ENCODE data around the gene MAGI1.
"Not testable (repeated sequence)": the region's sequence is repeated elsewhere in the genome, so short reads cannot be mapped to it uniquely, and the experiment has no call there.

Gene MAGI1

DNA sequence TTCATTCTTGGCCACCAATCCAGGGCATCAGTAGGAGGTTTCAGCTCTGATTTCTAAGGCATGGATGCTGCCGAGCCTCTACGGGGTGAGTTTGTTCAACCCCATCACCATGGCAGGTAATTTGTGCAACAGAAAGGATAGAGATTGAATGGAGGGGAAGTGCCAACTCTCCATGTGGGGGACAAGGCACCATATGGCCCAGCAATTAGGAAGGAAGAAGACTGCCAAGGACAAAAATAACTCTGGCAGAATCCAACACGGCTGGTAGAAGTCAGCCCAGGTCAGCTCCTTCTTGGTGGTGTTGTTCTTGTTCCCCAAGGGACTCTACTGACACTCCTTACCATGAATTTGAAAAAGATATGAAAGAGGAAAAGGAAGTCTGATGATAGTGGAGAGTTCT is 503.9 kb downstream of the MAGI1 start:
- DNase-seq (ENCODE audit: low read depth) = no peak

DNA sequence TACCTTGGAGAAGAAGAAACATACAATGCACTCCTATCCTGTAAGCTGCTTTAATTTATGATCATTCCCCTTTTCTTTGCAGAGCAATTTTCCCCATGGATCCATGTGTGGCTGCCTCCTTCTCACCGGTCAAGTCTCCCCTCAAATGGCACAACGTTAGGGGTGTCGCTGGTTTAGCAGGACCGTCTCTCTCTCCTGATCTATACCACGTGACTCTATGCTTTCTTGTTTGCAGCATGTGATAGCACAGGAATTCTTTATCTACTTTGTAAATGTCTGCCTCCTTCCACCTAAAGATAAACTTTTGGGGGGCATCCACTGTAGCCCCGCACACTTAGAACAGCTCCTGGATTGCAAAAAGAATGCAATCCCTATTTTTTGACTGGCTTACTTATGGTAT is 506.0 kb downstream of the MAGI1 start:
- no peak for DNase-seq (ENCODE audit: low read depth)

DNA sequence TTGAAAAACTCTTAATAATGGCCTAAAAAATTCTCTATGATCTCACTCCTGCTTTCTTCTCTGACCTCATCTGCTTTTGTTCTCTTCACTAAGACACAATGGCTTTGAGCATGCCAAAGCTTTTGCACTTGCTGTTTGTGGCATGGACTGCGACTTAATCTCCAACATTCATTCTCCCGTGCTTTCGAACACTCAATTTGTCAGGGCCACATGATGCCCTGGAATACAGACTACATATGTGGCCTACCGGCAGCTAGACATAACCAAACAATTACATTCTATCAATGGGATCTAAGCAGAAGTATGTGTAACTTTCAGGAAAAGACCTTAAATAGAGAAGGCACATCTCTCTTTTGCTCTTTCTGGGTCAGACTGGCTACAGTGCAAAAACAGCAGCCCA is 506.5 kb downstream of the MAGI1 start:
- no peak for DNase-seq (ENCODE audit: low read depth)

GRCh38 chr3:65531499-65531898 is 507.2 kb downstream of the MAGI1 start:
- DNase-seq (ENCODE audit: low read depth) = peak; percentile 20

DNA sequence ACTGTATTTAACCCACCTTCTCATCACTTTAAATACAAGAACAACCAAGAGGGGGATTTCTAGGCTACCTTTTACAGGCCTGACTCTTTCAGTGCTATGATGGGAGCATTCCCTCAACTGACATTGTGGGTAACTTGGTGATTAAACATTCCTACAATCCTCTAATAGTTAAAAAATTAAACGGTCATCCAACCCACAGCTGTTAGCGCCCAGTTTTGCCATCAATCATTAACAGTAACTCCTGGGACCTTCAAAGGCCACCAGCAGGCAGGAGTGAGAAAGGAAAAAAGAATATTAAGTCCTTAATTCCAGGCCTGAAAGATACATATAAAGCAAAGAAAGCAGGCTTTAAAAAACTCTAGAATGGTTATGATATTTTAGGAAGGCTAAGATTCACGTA is 512.1 kb downstream of the MAGI1 start:
- no peak for DNase-seq (ENCODE audit: low read depth)

GRCh38 chr3:65524584-65524983 is 514.1 kb downstream of the MAGI1 start:
- no peak for DNase-seq (ENCODE audit: low read depth)

DNA sequence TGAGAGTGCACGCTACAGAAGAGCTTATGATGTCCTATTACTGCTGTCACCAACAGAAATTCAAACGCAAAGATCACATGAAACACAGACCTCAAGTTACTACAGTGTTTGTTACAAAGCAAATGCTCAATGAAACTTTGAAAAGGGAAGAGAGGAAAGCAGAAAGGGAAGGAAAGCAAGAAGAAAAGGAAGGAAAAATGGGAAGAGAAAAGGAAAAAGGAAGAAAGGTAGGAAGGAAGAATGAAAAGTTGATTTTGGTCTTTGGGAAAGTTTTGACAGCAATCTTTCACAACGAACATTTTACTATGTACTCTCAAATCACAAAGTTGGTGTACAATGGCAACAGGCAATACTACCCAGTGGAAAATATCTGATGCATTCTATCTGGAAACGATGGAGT is 514.8 kb downstream of the MAGI1 start:
- no peak for DNase-seq (ENCODE audit: low read depth)

DNA sequence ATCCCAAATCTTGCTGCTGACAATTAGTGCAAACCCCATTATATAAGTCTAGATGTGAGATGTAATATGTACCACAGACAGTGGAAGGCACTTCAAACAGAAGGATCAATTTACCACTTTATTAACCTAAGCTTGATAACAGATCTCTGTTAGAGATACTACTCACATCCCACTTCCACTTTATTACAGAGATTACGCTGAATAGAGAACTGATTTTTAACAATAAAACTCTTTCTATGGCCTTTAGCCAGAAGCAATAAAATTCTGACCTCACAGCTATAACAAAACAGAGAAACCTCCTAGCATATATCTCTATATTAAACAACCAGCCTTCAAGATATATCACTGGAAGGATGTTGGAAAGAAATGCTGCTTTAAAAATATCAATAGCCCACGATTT is 517.7 kb downstream of the MAGI1 start:
- DNase-seq (ENCODE audit: low read depth) = no peak

- DNase-seq (ENCODE audit: low read depth) = no peak
Observed at GRCh38 chr3:65516998-65517397, 521.7 kb downstream of the MAGI1 start.

- not testable (repeated sequence) for DNase-seq (ENCODE audit: low read depth)
Observed at GRCh38 chr3:65514317-65514716, 524.4 kb downstream of the MAGI1 start.

DNA sequence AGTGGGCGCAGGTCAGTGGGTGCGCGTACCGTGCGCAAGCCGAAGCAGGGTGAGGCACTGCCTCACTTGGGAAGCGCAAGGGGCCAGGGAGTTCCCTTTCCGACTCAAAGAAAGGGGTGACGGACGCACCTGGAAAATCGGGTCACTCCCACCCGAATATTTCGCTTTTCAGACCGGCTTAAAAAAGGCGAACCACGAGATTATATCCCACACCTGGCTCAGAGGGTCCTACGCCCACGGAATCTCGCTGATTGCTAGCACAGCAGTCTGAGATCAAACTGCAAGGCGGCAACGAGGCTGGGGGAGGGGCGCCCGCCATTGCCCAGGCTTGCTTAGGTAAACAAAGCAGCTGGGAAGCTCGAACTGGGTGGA is 529.3 kb downstream of the MAGI1 start:
- DNase-seq (ENCODE audit: low read depth) = not testable (repeated sequence)

GRCh38 chr3:65508750-65509422 is 529.8 kb downstream of the MAGI1 start:
- DNase-seq (ENCODE audit: low read depth) = no peak

DNA sequence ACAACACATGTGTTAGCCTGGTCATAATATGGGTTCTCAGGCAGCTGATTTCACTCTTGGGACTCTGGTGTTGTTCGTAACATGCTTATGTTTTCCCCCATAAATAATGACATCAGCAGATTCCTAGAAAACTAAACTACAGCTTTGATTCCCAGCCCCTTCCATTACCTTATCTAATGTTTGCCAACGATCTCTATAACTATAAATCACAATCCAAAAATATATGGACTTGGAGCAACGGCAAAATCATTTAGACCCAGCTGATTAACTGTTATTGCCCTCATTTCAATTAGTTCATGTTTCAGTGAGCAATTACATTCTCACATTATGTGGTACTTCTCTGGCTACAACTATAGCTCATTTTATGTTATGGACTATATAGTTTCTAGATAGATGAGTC is 531.3 kb downstream of the MAGI1 start:
- no peak for DNase-seq (ENCODE audit: low read depth)

DNA sequence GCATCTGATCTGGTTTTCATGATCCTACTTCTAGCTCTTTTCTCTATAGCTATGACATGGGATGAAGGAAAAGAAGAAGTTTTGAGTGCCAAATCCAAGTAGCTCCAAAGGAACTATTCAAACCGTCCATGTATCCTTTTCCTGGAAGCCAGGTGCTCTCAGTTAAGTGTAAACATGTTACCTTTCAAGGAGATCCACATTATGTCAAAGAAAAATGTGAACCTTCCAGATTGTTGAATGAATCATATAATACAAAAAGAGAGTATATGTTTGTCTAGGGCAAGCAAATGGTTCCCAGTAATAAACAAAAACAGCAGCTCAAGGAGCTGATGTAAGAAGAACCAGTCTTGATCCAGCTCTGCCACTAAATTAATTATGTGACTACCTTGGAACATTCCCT is 534.9 kb downstream of the MAGI1 start:
- no peak for DNase-seq (ENCODE audit: low read depth)

GRCh38 chr3:65502526-65502925 is 536.2 kb downstream of the MAGI1 start:
- DNase-seq (ENCODE audit: low read depth) = no peak

DNA sequence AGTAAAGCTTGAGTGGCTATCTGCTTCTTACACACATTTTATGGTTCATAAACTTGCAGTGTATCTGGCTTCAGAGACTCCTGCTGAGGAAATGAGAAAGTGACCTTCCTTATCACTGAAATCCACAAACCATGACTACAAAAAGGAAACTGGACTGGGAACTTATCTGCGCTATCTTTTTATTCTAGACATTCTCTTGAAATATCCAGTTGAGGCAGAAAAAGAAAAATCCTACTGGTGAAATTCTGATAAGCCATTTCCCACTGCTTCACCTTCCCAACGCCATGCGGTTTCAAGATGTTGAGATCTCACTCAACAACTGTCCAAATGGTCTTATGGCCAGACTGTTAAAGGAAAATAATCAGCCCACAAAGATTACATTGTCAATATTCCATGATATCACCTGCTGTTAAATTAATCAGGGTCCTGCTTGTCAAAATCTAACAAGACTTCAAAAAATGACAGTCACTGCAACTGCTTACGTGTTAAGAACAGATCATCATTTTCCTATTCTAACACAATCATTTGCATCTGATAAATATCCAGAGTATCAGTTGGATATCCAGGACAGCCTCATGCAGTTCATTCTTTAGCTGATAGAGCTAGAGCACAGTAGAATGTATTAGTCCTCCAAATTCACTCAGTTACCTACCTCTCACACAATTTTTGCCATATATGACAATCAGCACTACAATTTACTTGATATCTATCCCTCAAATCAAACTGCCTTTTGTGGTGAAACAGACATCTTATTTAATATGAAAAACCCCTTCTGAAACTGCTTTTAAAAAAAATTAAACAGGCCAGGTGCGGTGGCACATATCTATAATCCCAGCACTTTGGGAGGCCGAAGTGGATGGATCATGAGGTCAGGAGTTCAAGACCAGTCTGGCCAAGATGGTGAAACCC is 538.1 kb downstream of the MAGI1 start:
- DNase-seq (ENCODE audit: low read depth) = no peak

GRCh38 chr3:65497846-65498245 is 540.9 kb downstream of the MAGI1 start:
- DNase-seq (ENCODE audit: low read depth) = no peak

GRCh38 chr3:65497236-65497635 is 541.5 kb downstream of the MAGI1 start:
- DNase-seq (ENCODE audit: low read depth) = no peak

- DNase-seq (ENCODE audit: low read depth) = no peak
Observed at GRCh38 chr3:65493938-65494337, 544.8 kb downstream of the MAGI1 start.

GRCh38 chr3:65493371-65493882 is 545.3 kb downstream of the MAGI1 start:
- DNase-seq (ENCODE audit: low read depth) = no peak

DNA sequence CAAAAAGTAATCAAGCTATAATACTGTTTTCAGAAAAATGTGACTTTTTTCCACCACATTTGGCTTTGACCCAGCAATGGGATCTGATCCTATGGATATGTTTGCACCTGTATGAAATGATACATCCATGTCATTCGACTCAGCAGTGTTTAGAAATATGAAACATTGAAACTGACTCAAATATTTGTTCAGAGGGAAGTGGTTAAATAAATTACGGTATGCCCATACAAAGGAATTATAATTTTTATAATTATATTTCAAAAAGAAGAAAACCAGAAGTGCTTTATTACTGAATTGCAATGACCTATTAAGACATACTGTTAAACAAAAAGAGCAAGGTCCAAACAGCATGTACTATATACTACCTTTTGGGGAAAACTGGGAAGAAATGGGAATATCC is 546.5 kb downstream of the MAGI1 start:
- DNase-seq (ENCODE audit: low read depth) = no peak

GRCh38 chr3:65490114-65490513 is 548.6 kb downstream of the MAGI1 start:
- no peak for DNase-seq (ENCODE audit: low read depth)

- no peak for DNase-seq (ENCODE audit: low read depth)
Observed at GRCh38 chr3:65489253-65489652, 549.5 kb downstream of the MAGI1 start.

Measured in ELR (cell line).